Measurements from ENCODE around the gene PLCD1.
"Not testable (repeated sequence)": the region's sequence is repeated elsewhere in the genome, so short reads cannot be mapped to it uniquely, and the experiment has no call there.

PLCD1 gene

GRCh38 chr3:38036286-38036685 lies 6.8 kb upstream of the PLCD1 start:
- DNase-seq: no peak

GRCh38 chr3:38034335-38034734 lies 4.9 kb upstream of the PLCD1 start:
- not testable (repeated sequence) for DNase-seq

GRCh38 chr3:38033586-38033985 lies 4.1 kb upstream of the PLCD1 start:
- not testable (repeated sequence) for DNase-seq

DNA sequence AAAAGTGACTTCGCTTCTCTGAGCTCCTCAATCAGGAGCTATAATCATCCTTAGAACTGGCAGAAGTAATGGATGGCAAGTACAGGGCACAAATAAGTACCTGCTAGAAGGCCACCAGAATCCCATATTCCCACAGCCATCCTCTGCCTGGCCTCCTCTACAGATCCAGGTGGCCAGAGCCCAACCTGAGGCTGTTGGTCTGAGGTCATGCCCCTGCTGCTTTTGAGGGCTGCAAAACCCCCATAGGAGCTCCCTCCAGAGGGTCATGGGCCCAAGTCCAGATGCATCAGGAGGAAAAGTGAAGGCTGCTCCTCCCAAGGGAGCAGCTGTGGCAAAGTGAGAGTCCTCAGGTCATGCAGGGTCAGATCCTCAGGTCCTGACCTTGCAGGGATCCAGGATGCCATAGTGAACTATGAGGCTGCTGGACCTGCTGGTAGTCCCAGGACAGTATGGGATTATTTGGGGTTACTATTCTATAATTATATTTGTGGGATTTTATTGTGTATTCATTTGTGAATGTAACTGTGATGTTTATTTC lies 3.0 kb upstream of the PLCD1 start:
- DNase-seq: no peak

GRCh38 chr3:38031022-38031994 lies 1.9 kb upstream of the PLCD1 start:
- no peak for DNase-seq

DNA sequence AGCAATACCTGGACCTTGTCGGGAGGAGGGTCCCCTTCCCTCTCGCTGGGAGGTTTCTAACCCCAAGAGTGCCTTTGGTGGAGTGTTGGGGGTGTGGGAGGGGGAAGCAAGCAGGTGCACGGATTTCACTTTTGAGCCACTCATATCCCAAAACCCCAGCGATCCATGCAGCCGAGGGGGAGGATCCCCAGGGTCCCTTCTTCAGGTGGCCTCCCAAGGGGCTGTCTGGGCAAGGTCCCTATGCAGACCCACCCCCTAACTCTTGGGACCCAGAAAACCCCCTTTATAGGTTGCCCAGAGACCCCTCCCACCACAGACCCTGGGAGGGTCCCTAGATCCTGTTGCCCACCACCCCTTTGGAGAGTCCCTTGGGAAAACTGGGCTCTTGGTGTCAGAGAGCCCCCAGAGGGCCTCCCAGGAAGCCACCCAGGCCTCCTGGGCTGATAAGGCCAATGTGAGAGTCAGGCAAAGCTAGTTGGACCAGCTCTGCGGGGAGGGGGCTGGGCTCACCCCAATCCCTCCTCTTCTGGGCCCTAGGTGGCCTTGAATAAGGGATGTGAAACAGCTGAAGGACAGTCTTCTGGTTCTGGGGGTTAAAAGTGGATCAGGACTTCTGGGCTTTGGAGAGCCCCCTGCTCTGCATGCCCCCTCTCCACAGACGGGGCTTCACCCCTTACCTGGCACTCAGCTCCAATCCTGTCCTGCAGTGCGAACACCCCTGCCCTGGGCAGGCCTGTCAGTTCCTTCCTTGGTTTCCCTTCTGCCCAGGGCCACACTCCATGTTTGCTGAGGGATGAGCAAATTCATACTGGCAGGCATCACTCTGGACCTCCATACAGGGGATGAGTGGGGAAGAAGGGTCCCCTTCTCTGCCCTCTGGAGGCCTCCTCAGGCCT lies 932 bp upstream of the PLCD1 start:
- DNase-seq: no peak

GRCh38 chr3:38028621-38029361 lies 651 bp downstream of the PLCD1 start:
- DNase-seq: no peak

GRCh38 chr3:38027466-38028465 lies 1.7 kb downstream of the PLCD1 start:
- no peak for DNase-seq

- no peak for DNase-seq
Measured at GRCh38 chr3:38026856-38027255, 2.6 kb downstream of the PLCD1 start.

DNA sequence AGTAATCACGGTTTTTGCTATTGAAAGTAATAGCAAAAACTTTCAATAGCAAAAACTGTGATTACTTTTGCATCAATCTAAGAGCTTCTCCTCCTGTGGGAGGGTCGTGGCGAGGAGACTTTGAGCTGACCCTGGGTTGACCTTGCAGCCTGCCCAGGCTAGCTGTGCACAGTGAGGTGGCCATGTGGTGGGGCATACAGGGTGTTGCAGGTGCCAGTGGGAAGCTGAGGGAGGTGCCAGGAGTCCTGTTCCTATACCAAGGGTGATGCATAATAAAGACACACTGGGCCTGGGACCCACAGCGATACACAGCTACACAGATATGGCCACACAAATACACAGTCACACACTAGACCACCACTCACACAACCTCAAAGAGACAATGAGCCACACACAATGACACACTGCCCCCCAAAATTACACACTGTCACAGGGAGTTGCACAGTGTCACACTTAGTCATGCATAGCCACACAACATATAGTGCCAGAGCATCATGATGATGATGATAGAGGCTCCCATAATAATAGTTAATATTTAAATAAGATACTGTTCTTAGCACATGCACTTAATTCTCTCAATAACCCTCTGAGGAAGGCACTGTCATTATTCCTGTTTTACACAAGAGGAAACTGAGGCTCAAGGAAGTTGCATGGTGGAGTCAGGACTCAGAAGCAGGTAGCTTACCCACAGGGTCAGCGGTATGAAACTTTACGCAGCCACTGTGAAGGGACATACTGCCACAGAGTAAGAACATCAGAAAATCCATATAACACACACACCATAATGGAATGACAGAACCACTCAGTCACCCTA lies 6.3 kb downstream of the PLCD1 start:
- no peak for DNase-seq

GRCh38 chr3:38022301-38022700 lies 7.1 kb downstream of the PLCD1 start:
- no peak for DNase-seq

GRCh38 chr3:38021196-38021595 lies 8.2 kb downstream of the PLCD1 start:
- DNase-seq: no peak

- DNase-seq: no peak
Measured at GRCh38 chr3:38020342-38020726, 9.1 kb downstream of the PLCD1 start.

DNA sequence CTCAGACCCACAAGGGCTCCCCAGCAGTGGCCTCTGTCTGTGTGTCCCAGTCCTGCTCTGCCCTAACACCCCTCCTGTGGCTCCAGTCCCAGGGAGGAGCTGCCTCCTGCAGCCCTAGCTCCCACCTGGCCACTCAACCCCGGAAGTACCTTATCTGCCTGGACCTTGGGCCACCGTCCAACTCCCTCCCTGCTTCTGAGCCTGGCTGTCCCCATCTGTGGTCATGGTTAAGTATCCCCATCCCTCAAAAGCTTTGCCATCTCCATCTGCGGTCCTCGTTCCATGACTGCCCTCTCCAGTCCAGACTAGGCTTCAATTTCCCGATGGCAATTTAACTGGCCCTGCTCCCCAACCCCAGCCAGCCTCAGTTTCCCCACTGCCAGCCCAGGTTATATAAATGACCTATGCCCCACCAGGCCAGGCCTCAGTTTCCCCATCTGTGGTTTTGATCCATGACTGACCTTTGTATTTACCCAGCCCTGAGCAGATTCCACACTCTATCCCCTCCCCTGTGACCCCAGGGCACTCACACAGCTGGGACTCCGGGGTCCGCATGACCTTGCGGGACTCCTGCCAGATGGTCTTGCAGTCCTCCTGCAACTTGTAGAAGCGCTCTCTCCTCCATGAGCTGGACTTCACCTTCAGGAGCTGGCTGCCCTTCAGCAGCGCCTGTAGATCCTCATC lies 9.6 kb downstream of the PLCD1 start:
- no peak for DNase-seq

- DNase-seq: no peak
Measured at GRCh38 chr3:38018296-38019266, 10.9 kb downstream of the PLCD1 start.

- no peak for DNase-seq
Measured at GRCh38 chr3:38017445-38018295, 11.8 kb downstream of the PLCD1 start.

DNA sequence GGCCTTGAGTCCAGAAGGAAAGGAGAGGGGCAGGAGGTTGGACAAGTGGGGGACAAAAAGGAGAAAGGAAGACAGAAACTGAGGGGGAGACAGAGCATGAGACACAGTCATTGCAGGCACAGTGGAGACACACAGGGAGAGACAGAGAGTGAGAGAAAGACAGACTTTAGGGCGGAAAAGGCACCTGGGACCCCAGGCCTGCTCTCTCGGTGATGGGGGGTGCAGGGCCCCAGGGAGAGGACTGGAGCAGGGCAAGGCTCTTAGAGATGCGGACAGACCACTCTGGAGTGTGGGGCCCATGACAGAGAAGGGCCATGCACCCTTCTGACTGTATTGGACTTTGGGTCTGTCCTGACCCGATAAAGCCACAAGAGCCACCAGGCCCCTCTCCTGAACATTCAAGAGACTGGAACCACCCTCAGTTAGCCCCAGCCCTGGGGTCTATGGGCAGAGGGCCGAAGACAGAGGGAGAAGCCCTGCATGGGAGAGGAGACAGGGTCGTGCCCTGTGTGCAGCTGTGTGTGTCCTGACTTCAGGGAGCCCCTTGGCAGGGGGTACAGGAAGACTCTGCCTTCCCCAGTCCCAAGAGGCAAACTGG lies 12.5 kb downstream of the PLCD1 start:
- DNase-seq: no peak
